ENCODE results near the gene GATAD2B. TPM values are rescaled to one million over a fixed set of nuclear protein-coding genes. Genes with fewer than 3 reads are reported as not detected.

Gene GATAD2B
- total RNA-seq, 1 donor, result 8.6 TPM

GRCh38 chr1:153777648-153778047, 145.1 kb downstream of the GATAD2B start:
- no peak for TF ChIP-seq CTCF (IDR thresholded peaks at IDR 0.05; ENCODE audit: insufficient read depth, low read depth, low read length)
- DNase-seq (ENCODE audit: low read depth), result no peak
- no peak overlapping the region for H3K4me3 ChIP-seq (ENCODE audit: low read depth, low read length)

- no peak for TF ChIP-seq CTCF (IDR thresholded peaks at IDR 0.05; ENCODE audit: insufficient read depth, low read depth, low read length)
- H3K4me3 ChIP-seq (ENCODE audit: low read depth, low read length), result no peak overlapping the region
- DNase-seq (ENCODE audit: low read depth), result no peak
These were observed 145.9 kb downstream of the GATAD2B start for GRCh38 chr1:153776845-153777370.

GRCh38 chr1:153776352-153776751, 146.4 kb downstream of the GATAD2B start:
- peak overlapping the region; percentile 66 for H3K4me3 ChIP-seq (ENCODE audit: low read depth, low read length)
- no peak for DNase-seq (ENCODE audit: low read depth)
- no peak for TF ChIP-seq CTCF (IDR thresholded peaks at IDR 0.05; ENCODE audit: insufficient read depth, low read depth, low read length)

GRCh38 chr1:153775458-153776327, 147.1 kb downstream of the GATAD2B start:
- peak; percentile 74 for DNase-seq (ENCODE audit: low read depth)
- peak overlapping the region; percentile 66 for H3K4me3 ChIP-seq (ENCODE audit: low read depth, low read length)
- TF ChIP-seq CTCF (IDR thresholded peaks at IDR 0.05; ENCODE audit: insufficient read depth, low read depth, low read length), result no peak

- TF ChIP-seq CTCF (IDR thresholded peaks at IDR 0.05; ENCODE audit: insufficient read depth, low read depth, low read length), result no peak
- DNase-seq (ENCODE audit: low read depth), result peak; percentile 65
- peak within 1 kb of the TSS; percentile 66 for H3K4me3 ChIP-seq (ENCODE audit: low read depth, low read length)
These were observed 147.9 kb downstream of the GATAD2B start, which contains the start of gene SLC27A3 for GRCh38 chr1:153774780-153775457. TSS of gene SLC27A3 (plus strand) at chr1:153775407. CDS start at chr1:153775498, 91 bp downstream.

- no peak overlapping the region for H3K4me3 ChIP-seq (ENCODE audit: low read depth, low read length)
- no peak for TF ChIP-seq CTCF (IDR thresholded peaks at IDR 0.05; ENCODE audit: insufficient read depth, low read depth, low read length)
These were observed 148.7 kb downstream of the GATAD2B start for GRCh38 chr1:153774026-153774595.

More at GRCh38 chr1:153774026-153774595, 148.7 kb downstream of the GATAD2B start:
- DNase-seq (ENCODE audit: low read depth), result no peak

All from fibroblast of villous mesenchyme (primary cell).